Transverse colon (tissue), 4 donors: Measurements from ENCODE around the gene FEZF1. TPM values are rescaled to one million over a fixed set of nuclear protein-coding genes. Genes with fewer than 3 reads are reported as not detected.

Experiments
- DNase-seq: peaks from one replicate; pipeline ENCODE4 v3.0.0-alpha.2; 2019
- H3K27ac ChIP-seq, 4 donors: fragments of 200-600 bp; sonication (generic); 2 replicates each; pipeline ENCODE4 v1.5.1; 2016 to 2018; ENCODE audit warnings: inconsistent platforms in 4 of 4
- H3K27me3 ChIP-seq: fragments of 200-600 bp; sonication (generic); 2 replicates; pipeline ENCODE4 v1.5.1; 2017; ENCODE audit warnings: inconsistent platforms
- H3K36me3 ChIP-seq, 4 donors: fragments of 200-600 bp; sonication (generic); 2 replicates each; pipeline ENCODE4 v1.5.1; 2017 to 2019; ENCODE audit warnings: inconsistent platforms in 4 of 4
- H3K4me1 ChIP-seq, 4 donors: fragments of 200-600 bp; sonication (generic); 2 replicates each; pipeline ENCODE4 v1.5.1; 2017 to 2020; ENCODE audit warnings: inconsistent platforms in 4 of 4
- H3K4me3 ChIP-seq, 4 donors: fragments of 200-600 bp; sonication (generic); 1 replicate in 1 of 4; 2 replicates in 3 of 4; pipeline versions ENCODE4 v1.5.1 to v1.6.1; 2017 to 2019; ENCODE audit warnings: inconsistent platforms in 4 of 4
- H3K9me3 ChIP-seq, 2 donors: fragments of 200-600 bp; sonication (generic); 2 replicates each; pipeline ENCODE4 v1.5.1; 2017 to 2019; ENCODE audit warnings: inconsistent platforms in 2 of 2
- CTCF ChIP-seq, 5 experiments: fragments of 200-600 bp in 3 of 5; fragments of 450-650 bp in 2 of 5; sonication (generic) in 3 of 5; IDR thresholded peaks; 1 replicate in 2 of 5; 2 replicates in 3 of 5; pipeline ENCODE4 v1.5.1; 2016 to 2017; ENCODE audit warnings: antibody characterized with exemption in 5 of 5, inconsistent platforms in 3 of 5, mild to moderate bottlenecking in 2 of 5, moderate library complexity in 1 of 5
- EP300 ChIP-seq: sonication (generic); formaldehyde crosslinking; IDR thresholded peaks from one replicate; pipeline ENCODE4 v1.6.1; 2017; ENCODE audit warnings: antibody characterized with exemption, low read depth
- POLR2A ChIP-seq: fragments of 450-650 bp; IDR thresholded peaks from one replicate; pipeline ENCODE4 v1.6.1; 2016; ENCODE audit warnings: antibody characterized with exemption, mild to moderate bottlenecking, moderate library complexity
- POLR2AphosphoS5 ChIP-seq, 3 donors: sonication (generic); formaldehyde crosslinking; IDR thresholded peaks; one replicate each; pipeline ENCODE4 v1.6.1; 2016; ENCODE audit warnings: antibody characterized with exemption in 3 of 3
- WGBS, 2 donors: methylation state at CpG; one replicate each; pipeline ENCODE4 v1.1.5; 2018; ENCODE audit warnings: low coverage in 1 of 2; 5-methylcytosine and 5-hydroxymethylcytosine counted together
- in situ Hi-C, 4 donors: fragments of 200-750 bp; cut with MboI; loops; one replicate each; pipeline versions ENCODE4 v1.15.0 to v1.15.1; 2017; ENCODE audit warnings: low sequenced_read_pairs in 3 of 4, low pct_ligation_motif_present in 1 of 4, low pct_unique_long_range_greater_than_20kb in 1 of 4
- intact Hi-C: fragments of 100-400 bp; cut with DNase I; formaldehyde crosslinking; loops from one replicate; pipeline ENCODE4 v1.15.1; 2023; ENCODE audit warnings: low total_unique reads
- total RNA-seq, 4 donors: library from RNA; depleted of rRNA; stranded (reverse); fragments of >200 nt; gene quantifications; one replicate each; pipeline ENCODE4 v1.1.0, GENCODE V29; 2016

Gene FEZF1
- total RNA-seq, 4 donors from 2014 or later = not detected

DNA sequence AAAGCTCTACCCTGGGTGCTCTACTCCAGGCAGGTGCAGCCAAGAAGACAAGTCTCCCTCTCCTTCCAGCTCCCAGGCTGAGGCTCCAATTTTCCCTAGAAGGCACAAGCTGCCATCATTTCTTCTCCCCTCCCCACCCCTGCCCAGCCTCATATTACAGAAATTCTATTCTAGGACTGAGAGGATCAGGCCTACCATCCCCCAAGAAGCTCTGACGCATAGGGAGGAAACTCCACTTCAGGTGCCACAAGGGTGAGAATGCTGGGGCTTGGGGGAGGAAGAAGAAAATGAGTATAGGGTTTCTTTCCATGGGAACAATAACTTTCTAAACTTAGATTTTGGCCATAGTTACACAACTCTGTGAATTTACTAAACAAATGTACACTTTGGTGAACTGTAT, 35.3 kb downstream of the FEZF1 start:
- TF ChIP-seq EP300 = no peak
- no peak for TF ChIP-seq POLR2A
- no peak for TF ChIP-seq CTCF (IDR thresholded peaks at IDR 0.05)
- TF ChIP-seq POLR2AphosphoS5 (IDR thresholded peaks at IDR 0.05) = no peak
- intact Hi-C loops = no loop called here
- H3K9me3 ChIP-seq = no peaks in the 10 kb centered on the region
- 75 to 89% methylated on average over 1 of the region's 1 CpG for WGBS, 2 donors
- H3K4me1 ChIP-seq = no peaks in the 10 kb centered on the region
- no peaks in the 10 kb centered on the region for H3K36me3 ChIP-seq
- DNase-seq = no peak
- in situ Hi-C loops = no loop called here
- no peak overlapping the region for H3K27ac ChIP-seq
- no peaks in the 10 kb centered on the region for H3K27me3 ChIP-seq
- no peak overlapping the region for H3K4me3 ChIP-seq

DNA sequence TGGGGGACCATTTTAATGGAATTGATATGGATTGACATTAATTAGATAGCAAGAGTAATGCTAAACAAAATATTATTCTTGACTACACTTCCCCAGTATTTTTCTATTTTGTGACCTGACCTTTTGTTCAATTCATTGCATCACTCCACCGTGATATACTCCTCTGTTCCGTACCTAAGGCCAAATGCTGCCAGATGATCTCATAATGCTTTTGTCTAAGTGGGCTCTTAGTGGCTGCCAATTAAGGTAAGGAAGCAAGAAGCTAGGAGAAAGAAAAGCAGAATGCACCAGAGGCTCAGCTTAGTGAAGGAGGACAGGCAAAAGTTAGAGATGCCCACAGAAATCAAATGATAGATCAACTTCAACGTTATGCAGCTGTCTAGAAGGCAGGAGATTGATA, 36.4 kb downstream of the FEZF1 start:
- intact Hi-C loops = no loop called here
- Histone ChIP-seq H3K4me3 (no peak overlapping the region), H3K4me1 (no peaks in the 10 kb centered on the region), H3K27ac (no peak overlapping the region), H3K36me3 (no peaks in the 10 kb centered on the region), H3K27me3 (no peaks in the 10 kb centered on the region), H3K9me3 (no peaks in the 10 kb centered on the region)
- in situ Hi-C loops = no loop called here
- DNase-seq = no peak
- WGBS, 2 donors = 53 to 55% methylated on average over 3 of the region's 3 CpGs
- TF ChIP-seq CTCF (IDR thresholded peaks at IDR 0.05) (no peak), POLR2AphosphoS5 (IDR thresholded peaks at IDR 0.05) (no peak), EP300 (no peak), POLR2A (no peak)

GRCh38 chr7:122262246-122262645, 42.3 kb downstream of the FEZF1 start:
- no peaks in the 10 kb centered on the region for H3K9me3 ChIP-seq
- H3K27ac ChIP-seq = no peak overlapping the region
- intact Hi-C loops (no loop called here), in situ Hi-C loops (no loop called here)
- H3K27me3 ChIP-seq = no peaks in the 10 kb centered on the region
- WGBS, 2 donors = 40 to 45% methylated on average over 1 to 4 of the region's 4 CpGs
- no peaks in the 10 kb centered on the region for H3K36me3 ChIP-seq
- TF ChIP-seq CTCF (IDR thresholded peaks at IDR 0.05) = no peak
- no peak for TF ChIP-seq POLR2AphosphoS5 (IDR thresholded peaks at IDR 0.05)
- no peak for TF ChIP-seq POLR2A
- no peak for TF ChIP-seq EP300
- H3K4me3 ChIP-seq = no peak overlapping the region
- DNase-seq = no peak
- no peaks in the 10 kb centered on the region for H3K4me1 ChIP-seq

GRCh38 chr7:122261442-122261841, 43.1 kb downstream of the FEZF1 start:
- Histone ChIP-seq H3K4me1 (no peaks in the 10 kb centered on the region), H3K36me3 (no peaks in the 10 kb centered on the region), H3K4me3 (no peak overlapping the region), H3K27me3 (no peaks in the 10 kb centered on the region), H3K9me3 (no peaks in the 10 kb centered on the region), H3K27ac (no peak overlapping the region)
- TF ChIP-seq EP300 (no peak), POLR2AphosphoS5 (IDR thresholded peaks at IDR 0.05) (no peak), CTCF (IDR thresholded peaks at IDR 0.05) (no peak), POLR2A (no peak)
- in situ Hi-C loops (no loop called here), intact Hi-C loops (no loop called here)
- DNase-seq = no peak
- 33 to 64% methylated on average over 1 to 4 of the region's 4 CpGs for WGBS, 2 donors
